Measurements from ENCODE around the gene NLGN1.

The NLGN1 gene

GRCh38 chr3:173839859-173840258 lies 442.3 kb downstream of the NLGN1 start:
- no peak for TF ChIP-seq CTCF (conservative IDR thresholded peaks at IDR 0.05; ENCODE audit: low read length)
- H3K4me3 ChIP-seq (ENCODE audit: low read length), result no peak overlapping the region
- no peak for DNase-seq (ENCODE audit: low read depth)

- no peak for TF ChIP-seq CTCF (conservative IDR thresholded peaks at IDR 0.05; ENCODE audit: low read length)
- no peak overlapping the region for H3K4me3 ChIP-seq (ENCODE audit: low read length)
- DNase-seq (ENCODE audit: low read depth), result no peak
Measured at GRCh38 chr3:173841334-173841733, 443.8 kb downstream of the NLGN1 start.

GRCh38 chr3:173843060-173843459 lies 445.5 kb downstream of the NLGN1 start:
- DNase-seq (ENCODE audit: low read depth), result no peak
- no peak overlapping the region for H3K4me3 ChIP-seq (ENCODE audit: low read length)
- no peak for TF ChIP-seq CTCF (conservative IDR thresholded peaks at IDR 0.05; ENCODE audit: low read length)

GRCh38 chr3:173846584-173846983 lies 449.0 kb downstream of the NLGN1 start:
- DNase-seq (ENCODE audit: low read depth), result no peak
- TF ChIP-seq CTCF (conservative IDR thresholded peaks at IDR 0.05; ENCODE audit: low read length), result no peak

GRCh38 chr3:173849489-173849888 lies 451.9 kb downstream of the NLGN1 start:
- no peak overlapping the region for H3K4me3 ChIP-seq (ENCODE audit: low read length)
- DNase-seq (ENCODE audit: low read depth), result no peak
- TF ChIP-seq CTCF (conservative IDR thresholded peaks at IDR 0.05; ENCODE audit: low read length), result no peak

More at GRCh38 chr3:173846584-173846983, 449.0 kb downstream of the NLGN1 start:
- no peak overlapping the region for H3K4me3 ChIP-seq (ENCODE audit: low read length)

GRCh38 chr3:173857154-173857553 lies 459.6 kb downstream of the NLGN1 start:
- TF ChIP-seq CTCF (conservative IDR thresholded peaks at IDR 0.05; ENCODE audit: low read length), result no peak
- DNase-seq (ENCODE audit: low read depth), result no peak
- H3K4me3 ChIP-seq (ENCODE audit: low read length), result no peak overlapping the region

- no peak for TF ChIP-seq CTCF (conservative IDR thresholded peaks at IDR 0.05; ENCODE audit: low read length)
- H3K4me3 ChIP-seq (ENCODE audit: low read length), result no peak overlapping the region
- no peak for DNase-seq (ENCODE audit: low read depth)
Measured at GRCh38 chr3:173862701-173863100, 465.2 kb downstream of the NLGN1 start.
